Inflammatory macrophage treated with lipopolysaccharide for 4 hours (primary cell): ENCODE measurements around the gene TENM3.
"Not testable (repeated sequence)": the region's sequence is repeated elsewhere in the genome, so short reads cannot be mapped to it uniquely, and the experiment has no call there.

Experiments
- DNase-seq: peaks from one replicate; pipeline ENCODE4 v3.0.0-alpha.2; 2020

TENM3 gene

DNA sequence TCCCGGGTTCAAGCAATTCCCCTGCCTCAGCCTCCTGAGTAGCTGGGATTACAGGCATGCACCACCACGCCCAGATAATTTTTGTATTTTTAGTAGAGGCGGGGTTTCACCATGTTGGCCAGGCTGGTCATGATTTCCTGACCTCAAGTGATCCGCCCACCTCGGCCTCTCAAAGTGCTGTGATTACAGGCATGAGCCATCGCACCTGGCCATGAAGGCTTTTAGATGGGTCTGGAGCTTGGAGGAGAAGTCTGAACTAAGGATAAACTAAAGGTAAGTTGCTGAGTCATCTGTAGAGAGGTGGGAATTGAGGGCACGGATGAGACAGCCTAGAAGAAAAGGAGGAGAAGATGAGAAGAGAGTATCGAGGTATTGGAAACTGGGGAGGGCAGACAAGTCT, at the start of gene TENM3:
Gene TENM3 (plus strand): TSS at position 199 of the 400 bp plus-strand sequence. CDS start 80,619 bp downstream, outside the sequence.
- DNase-seq = not testable (repeated sequence)

DNA sequence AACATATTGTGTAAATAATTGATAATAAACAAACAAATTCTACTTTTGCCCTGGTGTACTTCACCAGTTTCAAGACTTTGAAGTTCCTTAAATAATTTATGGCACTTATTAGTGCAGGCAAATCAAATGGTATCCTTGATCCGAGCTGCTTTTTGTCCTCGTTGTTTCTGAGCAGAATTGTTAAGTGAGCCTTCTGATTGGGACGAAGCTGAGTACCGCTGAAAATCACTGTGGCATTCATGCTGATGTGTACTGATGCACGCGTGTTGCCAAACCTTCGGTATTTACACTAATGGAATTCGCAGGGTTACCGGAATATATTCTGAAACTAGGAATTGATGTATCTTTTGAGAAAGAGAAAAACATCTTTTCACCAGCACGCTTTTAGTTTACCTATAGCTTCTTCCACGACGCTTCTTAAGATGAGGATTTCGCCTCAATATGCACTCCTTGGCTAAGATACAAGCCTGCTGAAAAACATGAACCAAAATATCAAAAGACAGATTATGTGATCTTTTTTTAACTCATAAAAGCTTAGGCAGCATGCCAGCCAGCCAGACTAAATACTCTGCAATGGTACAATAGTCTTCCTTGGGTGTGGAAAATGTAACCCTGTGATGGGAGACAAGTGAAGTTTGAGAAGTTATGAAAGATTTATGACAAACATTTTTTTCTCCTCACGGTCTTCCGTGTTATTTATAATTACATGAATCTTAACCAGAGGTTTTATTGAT, 48.9 kb upstream of the TENM3 start:
- no peak for DNase-seq

DNA sequence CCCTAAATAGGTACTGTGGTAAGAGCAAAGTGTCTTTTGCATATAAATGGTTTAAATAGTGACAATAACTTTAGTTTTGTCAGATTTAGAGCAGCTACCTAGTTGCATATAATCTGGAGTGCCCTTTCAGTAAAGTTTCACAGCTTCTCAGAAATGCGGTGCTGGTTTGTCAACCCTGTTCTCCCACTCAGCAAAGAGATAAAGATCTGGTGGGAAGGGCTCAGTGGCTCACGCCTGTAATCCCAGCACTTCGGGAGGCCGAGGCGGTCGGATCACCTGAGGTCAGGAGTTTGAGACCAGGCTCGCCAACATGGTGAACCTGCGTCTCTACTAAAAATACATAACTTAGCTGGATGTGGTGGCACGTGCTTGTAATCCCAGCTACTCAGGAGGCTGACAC, 45.6 kb upstream of the TENM3 start:
- no peak for DNase-seq

- no peak for DNase-seq
Observed at GRCh38 chr4:182201871-182202270, 41.3 kb upstream of the TENM3 start.

DNA sequence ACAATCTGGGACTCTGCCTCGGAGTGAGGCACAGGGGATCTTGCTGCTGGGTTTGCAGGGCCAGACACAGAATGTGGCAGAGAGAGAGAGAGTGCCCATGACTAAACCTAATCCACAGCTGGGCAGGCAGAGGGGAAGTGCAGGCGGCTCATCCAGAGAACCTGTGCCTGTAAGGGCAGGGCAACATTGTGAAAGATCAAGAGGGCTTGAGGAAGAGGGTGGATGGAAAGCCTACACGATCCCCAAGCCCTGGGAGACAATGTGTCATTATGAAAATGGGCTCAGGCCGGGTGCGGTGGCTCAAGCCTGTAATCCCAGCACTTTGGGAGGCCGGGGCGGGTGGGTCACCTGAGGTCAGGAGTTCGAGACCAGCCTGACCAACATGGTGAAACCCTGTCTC, 40.6 kb upstream of the TENM3 start:
- DNase-seq = no peak

DNA sequence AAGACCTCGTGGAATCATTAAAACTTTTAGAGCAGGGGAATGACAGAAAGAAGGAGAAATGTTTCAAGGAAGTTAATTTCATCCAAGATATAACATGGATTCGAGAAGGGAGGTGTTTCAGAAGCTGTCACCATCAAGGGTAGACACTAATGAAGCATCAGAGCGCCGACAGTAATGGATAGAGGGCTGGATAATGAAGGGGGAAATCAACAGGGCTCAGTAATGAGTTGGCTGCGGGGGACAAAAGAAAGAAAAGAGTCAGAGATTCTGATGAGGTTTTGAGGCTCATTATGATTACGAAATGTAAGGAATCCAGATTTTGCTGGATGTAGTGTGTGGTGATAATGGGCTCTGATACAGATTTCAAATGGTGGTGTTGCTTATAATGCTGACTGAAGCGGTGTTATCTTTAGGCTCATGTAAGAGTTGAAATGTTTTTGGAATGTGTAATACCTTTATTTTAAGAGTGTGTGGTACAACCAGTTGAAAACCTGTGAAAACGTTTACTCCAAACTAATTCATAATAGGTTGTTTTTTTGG, 39.3 kb upstream of the TENM3 start:
- DNase-seq = no peak

DNA sequence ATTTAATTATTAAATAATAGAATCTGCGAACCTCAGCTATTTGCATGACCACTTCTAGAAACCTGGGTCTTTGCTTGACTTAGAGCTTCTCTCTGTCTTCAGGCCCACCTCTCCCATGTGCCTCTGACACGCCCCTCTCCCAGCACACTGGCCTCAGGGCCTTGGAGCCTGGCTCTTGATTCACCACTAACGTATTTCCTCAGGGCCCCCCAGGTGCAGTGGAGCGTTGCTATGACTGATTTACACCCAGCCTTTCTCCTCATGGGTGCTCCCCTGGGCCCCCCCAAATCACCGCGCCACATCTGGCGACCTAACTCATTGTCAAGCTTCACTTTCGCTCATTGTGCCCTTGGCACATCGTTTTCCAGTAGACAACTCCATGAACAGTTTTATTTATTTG, 37.9 kb upstream of the TENM3 start:
- no peak for DNase-seq

DNA sequence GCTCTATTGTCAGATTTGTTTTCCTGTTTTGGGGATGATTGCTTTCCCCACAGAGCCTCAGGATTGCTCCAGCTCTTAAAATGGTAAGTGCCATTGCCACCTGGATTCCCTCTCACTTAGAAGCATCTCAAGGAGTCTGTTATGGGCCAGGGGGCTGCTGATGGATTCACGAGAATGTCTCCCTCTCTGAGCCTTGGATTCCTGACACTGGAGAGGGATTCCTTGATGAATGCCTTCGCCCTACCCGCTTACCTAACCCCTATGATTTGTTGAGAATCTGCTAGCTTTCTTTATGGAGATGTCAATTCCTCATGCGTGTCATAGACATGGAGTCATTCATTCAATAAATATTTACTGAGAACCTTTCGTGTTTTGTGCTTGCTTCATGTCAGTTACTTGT, 36.9 kb upstream of the TENM3 start:
- DNase-seq = no peak

GRCh38 chr4:182206916-182207315, 36.3 kb upstream of the TENM3 start:
- DNase-seq = no peak

DNA sequence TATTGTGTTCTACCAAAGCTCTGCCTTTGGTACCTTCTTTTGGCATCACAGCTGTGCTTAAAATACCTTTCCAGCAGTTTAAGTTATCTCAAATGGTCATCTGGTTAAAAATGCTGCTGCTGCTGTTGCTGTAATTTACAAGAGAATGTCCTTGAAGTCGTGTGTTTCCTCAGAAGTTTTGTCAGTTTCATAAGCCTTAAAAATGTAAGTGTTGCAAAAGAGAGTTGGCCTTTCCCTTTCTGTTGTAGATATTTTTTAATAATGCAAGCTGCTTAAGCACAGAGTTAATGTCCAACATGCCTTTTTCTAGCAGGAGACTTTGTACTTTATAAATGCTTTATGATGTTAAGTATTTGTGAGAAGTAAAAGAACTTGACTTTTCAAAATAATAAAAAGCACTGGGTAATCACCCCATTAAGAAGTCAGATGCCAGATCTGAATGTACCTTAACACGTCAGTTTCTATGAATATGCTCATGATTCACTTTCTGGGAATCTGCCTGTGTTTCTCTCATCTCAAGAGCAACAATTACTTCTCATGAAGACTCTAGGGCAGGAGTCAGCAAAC, 35.3 kb upstream of the TENM3 start:
- DNase-seq = no peak

DNA sequence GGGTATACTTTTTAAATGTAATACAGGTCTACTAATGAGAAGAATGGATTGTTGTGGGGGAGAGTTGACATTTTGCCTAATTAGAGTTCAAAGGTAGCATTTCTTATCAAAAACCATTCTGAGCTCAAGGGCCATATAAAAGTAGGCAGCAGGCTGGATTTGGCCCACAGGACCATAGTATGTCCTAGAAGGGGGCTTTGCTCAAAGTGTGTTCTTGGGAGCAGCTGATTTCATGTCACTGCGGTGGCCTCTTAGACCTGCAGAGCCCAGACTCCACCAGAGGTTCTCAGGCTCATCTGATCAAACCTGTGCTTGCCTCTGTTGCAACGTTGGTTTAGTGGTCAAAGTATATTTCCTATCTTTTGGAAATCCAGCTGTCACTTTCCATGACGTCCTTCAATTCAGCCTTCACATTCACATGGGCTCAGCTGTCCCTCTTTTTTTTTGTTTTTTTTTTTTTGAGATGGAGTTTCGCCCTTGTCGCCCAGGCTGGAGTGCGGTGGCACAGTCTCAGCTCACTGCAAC, 34.6 kb upstream of the TENM3 start:
- no peak for DNase-seq

- DNase-seq = no peak
Observed at GRCh38 chr4:182212211-182212761, 30.9 kb upstream of the TENM3 start.

DNA sequence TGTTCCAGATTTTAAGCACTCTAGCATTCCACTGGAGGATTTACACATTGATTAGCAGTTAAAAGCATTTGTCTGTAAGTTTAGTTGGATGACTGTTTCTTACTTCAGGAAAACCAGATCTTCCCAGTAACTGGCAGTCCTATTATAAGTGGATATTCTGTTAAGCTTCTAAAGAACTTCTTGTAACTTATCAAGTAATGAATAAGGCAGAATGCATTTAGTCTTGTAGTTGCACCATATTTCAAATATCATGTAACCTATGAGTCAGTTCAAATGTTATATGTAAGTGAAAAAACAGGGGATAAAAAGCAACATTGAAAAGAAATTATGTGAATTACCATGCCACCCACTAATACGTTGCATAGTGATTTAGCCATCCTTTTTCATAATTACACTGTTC, 30.2 kb upstream of the TENM3 start:
- no peak for DNase-seq

- DNase-seq = no peak
Observed at GRCh38 chr4:182215148-182215547, 28.1 kb upstream of the TENM3 start.

- no peak for DNase-seq
Observed at GRCh38 chr4:182216005-182216404, 27.2 kb upstream of the TENM3 start.

- no peak for DNase-seq
Observed at GRCh38 chr4:182219411-182220056, 23.7 kb upstream of the TENM3 start.

DNA sequence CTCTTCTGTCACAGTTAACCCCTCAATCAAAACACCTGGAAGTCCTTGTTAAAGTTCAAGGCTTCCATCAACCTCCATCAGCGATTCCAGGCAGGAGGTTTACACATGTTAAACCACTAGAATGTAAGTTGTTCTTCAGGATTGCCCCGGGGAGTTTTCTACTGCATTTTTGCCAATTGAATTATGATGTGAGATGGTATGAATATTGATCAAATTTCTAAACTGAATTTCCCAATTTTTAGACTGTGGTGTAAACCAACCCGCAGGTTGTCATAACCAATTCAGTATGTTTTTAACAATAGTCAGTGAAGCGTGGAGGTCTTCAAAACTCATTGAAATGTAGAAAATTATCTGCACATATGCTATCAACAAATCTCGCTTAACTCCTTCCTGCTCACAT, 21.2 kb upstream of the TENM3 start:
- no peak for DNase-seq

DNA sequence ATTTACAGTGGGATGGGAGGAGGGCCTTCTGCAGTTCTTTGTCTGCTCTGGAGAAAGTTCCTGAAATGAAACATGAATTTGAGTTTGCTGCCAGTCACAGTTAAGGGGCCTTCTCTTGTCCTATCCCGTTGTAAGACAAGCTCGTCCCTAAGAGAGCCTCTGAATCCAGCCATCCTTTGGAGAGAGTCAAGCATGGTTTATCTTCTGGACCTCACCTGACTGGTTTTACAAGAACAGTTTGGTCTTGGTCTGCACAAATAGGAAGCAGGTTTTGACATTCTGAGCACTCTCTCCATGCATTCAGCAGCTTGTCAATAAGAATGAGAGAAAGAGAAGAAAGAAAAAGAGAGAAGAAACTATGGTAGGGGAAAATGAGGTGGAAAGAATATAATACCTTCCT, 20.4 kb upstream of the TENM3 start:
- no peak for DNase-seq

DNA sequence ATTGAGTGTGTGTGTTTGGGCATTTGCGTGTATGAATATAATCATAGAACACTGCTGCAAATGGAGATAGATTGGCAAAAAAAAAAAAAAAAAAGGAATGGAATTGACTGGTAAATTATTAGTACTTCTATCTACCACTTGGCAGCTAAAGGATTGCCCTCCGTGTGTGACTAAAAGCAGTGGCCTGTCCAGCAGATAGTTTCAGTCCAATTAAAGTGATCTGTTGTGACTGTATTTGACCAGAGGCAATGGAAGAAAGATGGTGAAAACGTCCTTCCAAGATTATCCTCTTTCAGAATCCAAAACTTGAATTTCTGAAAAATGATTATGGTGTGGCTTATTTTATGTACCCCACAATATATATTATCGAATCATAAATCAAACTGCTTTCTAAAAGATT, 19.5 kb upstream of the TENM3 start:
- DNase-seq = no peak

DNA sequence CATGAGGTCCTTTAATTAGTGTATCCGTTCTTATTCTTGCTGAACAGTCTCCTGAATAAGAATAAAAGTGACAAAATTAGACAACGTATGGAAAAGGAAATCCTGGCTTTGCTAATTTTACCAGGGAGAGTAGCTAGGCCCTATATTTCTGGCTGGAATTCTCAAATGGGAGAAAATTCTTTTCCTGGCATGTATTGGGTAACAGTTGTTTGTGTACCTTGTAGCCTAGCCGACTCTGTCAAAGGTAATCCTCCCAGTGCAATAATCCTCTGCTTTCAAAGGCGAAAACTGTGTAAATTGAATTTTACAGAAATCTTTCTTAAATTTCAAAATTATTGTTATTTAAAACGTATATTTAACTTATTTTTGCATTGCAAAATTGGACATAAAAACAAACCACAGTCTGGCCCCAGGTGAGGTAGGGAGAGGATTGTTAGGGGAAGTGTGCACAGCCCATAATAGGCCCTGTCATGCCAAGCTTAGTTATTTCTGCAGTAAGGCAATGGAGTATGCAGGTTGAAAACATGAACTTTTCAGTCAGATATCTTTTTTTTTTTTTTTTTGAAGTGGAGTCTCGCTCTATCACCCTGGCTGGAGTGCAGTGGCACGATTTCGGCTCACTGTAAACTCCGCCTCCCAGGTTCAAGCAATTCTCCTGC, 18.9 kb upstream of the TENM3 start:
- DNase-seq = no peak

DNA sequence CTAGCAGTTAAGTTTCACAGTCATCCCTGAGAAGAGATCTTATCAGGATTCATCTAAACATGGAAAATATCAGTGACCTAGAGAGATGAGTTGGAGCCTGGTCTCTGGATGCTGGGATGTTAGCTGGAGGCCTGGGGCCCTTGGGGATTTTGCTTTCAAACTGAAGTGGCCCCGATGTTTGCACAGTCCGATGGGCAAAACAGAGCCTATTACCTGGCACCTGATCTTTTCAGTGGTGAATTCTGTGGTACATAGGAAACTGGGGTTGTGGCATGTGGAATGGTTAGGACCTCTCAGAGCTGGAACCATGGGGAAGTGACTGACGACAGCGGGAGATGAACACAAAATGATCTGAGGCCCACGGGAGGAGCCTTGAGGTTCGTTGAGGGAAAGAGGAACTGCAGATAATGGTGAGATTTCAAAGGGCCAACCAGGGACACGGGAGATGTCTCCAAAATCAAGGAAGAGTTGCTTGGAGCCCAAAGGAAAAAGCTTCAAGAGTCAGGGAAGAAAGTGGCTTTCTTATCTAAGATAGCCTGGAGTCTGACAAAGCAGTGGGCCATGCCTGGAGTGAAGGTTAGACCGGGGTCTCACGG, 17.8 kb upstream of the TENM3 start:
- DNase-seq = no peak

DNA sequence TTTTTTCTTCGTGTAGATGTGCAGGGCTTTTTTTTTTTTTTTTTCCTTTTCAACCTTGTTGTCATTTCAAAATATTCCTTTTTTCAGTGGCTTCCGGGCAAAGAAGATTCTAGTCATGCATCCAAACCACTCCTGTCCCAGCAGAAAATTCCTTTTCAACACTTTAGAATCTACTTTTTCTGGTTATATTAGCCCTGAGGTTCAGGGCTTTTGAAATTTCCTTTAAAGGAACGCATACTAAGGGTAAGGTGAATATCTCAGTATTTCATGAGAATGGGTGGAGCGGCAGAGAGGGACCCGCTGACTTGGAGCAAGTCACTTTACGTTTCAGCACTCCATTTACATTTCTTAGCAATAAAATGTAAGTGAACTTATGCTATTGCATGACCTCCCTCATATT, 15.6 kb upstream of the TENM3 start:
- no peak for DNase-seq
